Hepatocyte (in vitro differentiated cells): Measurements from ENCODE around the gene FLACC1. TPM values are rescaled to one million over a fixed set of nuclear protein-coding genes. Genes with fewer than 3 reads are reported as not detected.

Experiments
- DNase-seq: peaks from one replicate; pipeline ENCODE4 v3.0.0-alpha.2; 2016; ENCODE audit warnings: low spot score
- H2AFZ ChIP-seq: fragments of 200-600 bp; sonication (generic); 2 replicates; pipeline ENCODE4 v1.6.0; 2016; ENCODE audit warnings: antibody characterized with exemption, mild to moderate bottlenecking
- H3K27ac ChIP-seq: fragments of 200-600 bp; sonication (generic); 2 replicates; pipeline ENCODE4 v1.5.1; 2016; ENCODE audit warnings: mild to moderate bottlenecking
- H3K27me3 ChIP-seq: fragments of 200-600 bp; sonication (generic); 2 replicates; pipeline ENCODE4 v1.6.1; 2016
- H3K36me3 ChIP-seq: fragments of 200-600 bp; sonication (generic); replicated peaks from 2 replicates; pipeline ENCODE4 v1.5.1; 2016; ENCODE audit warnings: low read depth; ENCODE audit not compliant: insufficient read depth
- H3K4me1 ChIP-seq: fragments of 200-600 bp; sonication (generic); 2 replicates; pipeline ENCODE4 v1.5.1; 2016; ENCODE audit warnings: mild to moderate bottlenecking, moderate library complexity; ENCODE audit not compliant: insufficient read depth
- H3K4me2 ChIP-seq: fragments of 200-600 bp; sonication (generic); 2 replicates; pipeline ENCODE4 v1.6.0; 2016
- H3K4me3 ChIP-seq: fragments of 200-600 bp; sonication (generic); 2 replicates; pipeline ENCODE4 v1.5.1; 2016; ENCODE audit warnings: mild to moderate bottlenecking
- H3K79me2 ChIP-seq: fragments of 200-600 bp; sonication (generic); 2 replicates; pipeline ENCODE4 v1.6.0; 2017; ENCODE audit warnings: mild to moderate bottlenecking
- H3K9me2 ChIP-seq: fragments of 200-600 bp; sonication (generic); replicated peaks from 2 replicates; pipeline ENCODE4 v1.6.0; 2017; ENCODE audit warnings: mild to moderate bottlenecking; ENCODE audit not compliant: insufficient read depth
- H3K9me3 ChIP-seq: fragments of 200-600 bp; sonication (generic); 2 replicates; pipeline ENCODE4 v1.5.1; 2016; ENCODE audit warnings: low read depth, mild to moderate bottlenecking
- H4K20me1 ChIP-seq: fragments of 200-600 bp; sonication (generic); 2 replicates; pipeline ENCODE4 v1.6.0; 2016; ENCODE audit warnings: mild to moderate bottlenecking; ENCODE audit not compliant: insufficient read depth, poor library complexity, severe bottlenecking
- CTCF ChIP-seq: fragments of 200-600 bp; sonication (generic); IDR thresholded peaks from 2 replicates; pipeline ENCODE4 v1.5.1; 2016; ENCODE audit warnings: antibody characterized with exemption, mild to moderate bottlenecking; ENCODE audit not compliant: poor library complexity
- EZH2 ChIP-seq: fragments of 200-600 bp; sonication (generic); IDR thresholded peaks from 2 replicates; pipeline ENCODE4 v1.6.1; 2016; ENCODE audit warnings: antibody characterized with exemption, mild to moderate bottlenecking, borderline replicate concordance
- EZH2phosphoT487 ChIP-seq: fragments of 200-600 bp; sonication (generic); IDR thresholded peaks from one replicate; pipeline ENCODE4 v1.6.1; 2018; ENCODE audit warnings: antibody characterized with exemption, mild to moderate bottlenecking, low read depth, moderate library complexity; ENCODE audit not compliant: unreplicated experiment, severe bottlenecking
- WGBS: methylation state at CpG from one replicate; pipeline ENCODE4 v1.1.6; 2016; ENCODE audit warnings: low lambda C conversion rate; ENCODE audit errors: missing lambda C conversion rate; 5-methylcytosine and 5-hydroxymethylcytosine counted together
- polyA plus RNA-seq: library from polyadenylated mRNA; unstranded; fragments of >200 nt; fragmentation: Nextera tagmentation; extraction: Ambion mirVana; gene quantifications from 2 replicates; pipeline ENCODE4 v1.2.1, GENCODE V29; 2016
- total RNA-seq: library from RNA; depleted of rRNA; stranded (reverse); fragments of >200 nt; gene quantifications from 2 replicates; pipeline ENCODE4 v1.2.3, GENCODE V29; 2014

Gene FLACC1
- total and polyA plus RNA-seq, 2 experiments from 2014 or later, result 0.34 to 0.80 TPM

- Histone ChIP-seq H3K9me2 (no peaks in the 10 kb centered on the region), H3K27ac (no peak overlapping the region), H3K36me3 (no peaks in the 10 kb centered on the region), H3K27me3 (no peaks in the 10 kb centered on the region), H3K4me2 (no peak overlapping the region), H3K4me1 (no peaks in the 10 kb centered on the region), H2AFZ (no peak overlapping the region), H3K79me2 (no peaks in the 10 kb centered on the region), H4K20me1 (no peaks in the 10 kb centered on the region), H3K9me3 (no peaks in the 10 kb centered on the region), H3K4me3 (no peak overlapping the region)
- DNase-seq, result no peak
- WGBS, result 88% methylated on average over 2 of the region's 2 CpGs
- TF ChIP-seq EZH2phosphoT487 (no peak), CTCF (no peak), EZH2 (no peak)
Measured at GRCh38 chr2:201342923-201343322, 14.2 kb downstream of the FLACC1 start.

GRCh38 chr2:201329409-201329808 lies 27.7 kb downstream of the FLACC1 start:
- Histone ChIP-seq H3K9me3 (no peaks in the 10 kb centered on the region), H3K9me2 (no peaks in the 10 kb centered on the region), H3K79me2 (no peaks in the 10 kb centered on the region), H3K27ac (no peak overlapping the region), H3K27me3 (no peaks in the 10 kb centered on the region), H4K20me1 (no peaks in the 10 kb centered on the region), H3K36me3 (no peaks in the 10 kb centered on the region), H3K4me1 (no peaks in the 10 kb centered on the region), H2AFZ (no peak overlapping the region), H3K4me3 (no peak overlapping the region), H3K4me2 (no peak overlapping the region)
- DNase-seq, result no peak
- WGBS, result 78% methylated on average over 1 of the region's 1 CpG
- no peak for TF ChIP-seq CTCF
- TF ChIP-seq EZH2phosphoT487, result no peak
- no peak for TF ChIP-seq EZH2

- WGBS, result 89% methylated on average over 3 of the region's 3 CpGs
- H3K36me3 ChIP-seq, result no peaks in the 10 kb centered on the region
- H3K9me3 ChIP-seq, result no peaks in the 10 kb centered on the region
- H3K79me2 ChIP-seq, result no peaks in the 10 kb centered on the region
- DNase-seq, result no peak
- no peak overlapping the region for H3K27ac ChIP-seq
- H3K9me2 ChIP-seq, result no peaks in the 10 kb centered on the region
- H2AFZ ChIP-seq, result no peak overlapping the region
- no peak overlapping the region for H3K4me2 ChIP-seq
- no peak overlapping the region for H3K4me3 ChIP-seq
- no peak for TF ChIP-seq EZH2
- no peak for TF ChIP-seq CTCF
- no peak for TF ChIP-seq EZH2phosphoT487
- H3K4me1 ChIP-seq, result no peaks in the 10 kb centered on the region
- no peaks in the 10 kb centered on the region for H3K27me3 ChIP-seq
- no peaks in the 10 kb centered on the region for H4K20me1 ChIP-seq
Measured at GRCh38 chr2:201327678-201328077, 29.5 kb downstream of the FLACC1 start.

GRCh38 chr2:201322772-201323171 lies 34.4 kb downstream of the FLACC1 start:
- H3K9me2 ChIP-seq, result no peaks in the 10 kb centered on the region
- no peak for DNase-seq
- no peaks in the 10 kb centered on the region for H3K27me3 ChIP-seq
- H3K27ac ChIP-seq, result no peak overlapping the region
- TF ChIP-seq EZH2 (no peak), EZH2phosphoT487 (no peak), CTCF (no peak)
- H3K4me1 ChIP-seq, result no peaks in the 10 kb centered on the region
- no peaks in the 10 kb centered on the region for H4K20me1 ChIP-seq
- no peak overlapping the region for H3K4me2 ChIP-seq
- H3K36me3 ChIP-seq, result no peaks in the 10 kb centered on the region
- no peak overlapping the region for H2AFZ ChIP-seq
- H3K4me3 ChIP-seq, result no peak overlapping the region
- H3K79me2 ChIP-seq, result no peaks in the 10 kb centered on the region
- no peaks in the 10 kb centered on the region for H3K9me3 ChIP-seq
